Measurements from ENCODE around the gene LPP.

The LPP gene

GRCh38 chr3:188575501-188575900 is 421.5 kb downstream of the LPP start:
- no peak for ATAC-seq (ENCODE audit: low read depth)
- H3K36me3 ChIP-seq (ENCODE audit: low read depth), result no peaks in the 10 kb centered on the region
- no peak overlapping the region for H3K4me3 ChIP-seq (ENCODE audit: severe bottlenecking)
- no peak for DNase-seq (ENCODE audit: low spot score)
- no peak overlapping the region for H3K27ac ChIP-seq (ENCODE audit: poor library complexity, severe bottlenecking)
- H3K4me1 ChIP-seq (ENCODE audit: insufficient read depth, poor library complexity, severe bottlenecking), result peaks cover 4% of the 10 kb centered on the region
- no peaks in the 10 kb centered on the region for H3K27me3 ChIP-seq (ENCODE audit: insufficient read depth, poor library complexity, severe bottlenecking)
- no peaks in the 10 kb centered on the region for H3K9me3 ChIP-seq (ENCODE audit: severe bottlenecking)
- TF ChIP-seq CTCF (IDR thresholded peaks at IDR 0.05; ENCODE audit: poor library complexity, severe bottlenecking), result no peak

GRCh38 chr3:188577539-188577938 is 423.6 kb downstream of the LPP start:
- Histone ChIP-seq H3K27me3 (ENCODE audit: insufficient read depth, poor library complexity, severe bottlenecking) (no peaks in the 10 kb centered on the region), H3K27ac (ENCODE audit: poor library complexity, severe bottlenecking) (no peak overlapping the region), H3K36me3 (ENCODE audit: low read depth) (no peaks in the 10 kb centered on the region), H3K4me3 (ENCODE audit: severe bottlenecking) (no peak overlapping the region), H3K9me3 (ENCODE audit: severe bottlenecking) (no peaks in the 10 kb centered on the region), H3K4me1 (ENCODE audit: insufficient read depth, poor library complexity, severe bottlenecking) (peaks cover 4% of the 10 kb centered on the region)
- no peak for DNase-seq (ENCODE audit: low spot score)
- TF ChIP-seq CTCF (IDR thresholded peaks at IDR 0.05; ENCODE audit: poor library complexity, severe bottlenecking), result no peak
- no peak for ATAC-seq (ENCODE audit: low read depth)

GRCh38 chr3:188578576-188579363 is 424.8 kb downstream of the LPP start:
- no peak overlapping the region for H3K27ac ChIP-seq (ENCODE audit: poor library complexity, severe bottlenecking)
- no peak for TF ChIP-seq CTCF (IDR thresholded peaks at IDR 0.05; ENCODE audit: poor library complexity, severe bottlenecking)
- DNase-seq (ENCODE audit: low spot score) (no peak), ATAC-seq (ENCODE audit: low read depth) (no peak)
- no peaks in the 10 kb centered on the region for H3K36me3 ChIP-seq (ENCODE audit: low read depth)
- peaks cover 9% of the 10 kb centered on the region for H3K4me1 ChIP-seq (ENCODE audit: insufficient read depth, poor library complexity, severe bottlenecking)
- H3K9me3 ChIP-seq (ENCODE audit: severe bottlenecking), result no peaks in the 10 kb centered on the region
- no peaks in the 10 kb centered on the region for H3K27me3 ChIP-seq (ENCODE audit: insufficient read depth, poor library complexity, severe bottlenecking)
- H3K4me3 ChIP-seq (ENCODE audit: severe bottlenecking), result no peak overlapping the region

GRCh38 chr3:188580223-188580622 is 426.3 kb downstream of the LPP start:
- no peaks in the 10 kb centered on the region for H3K36me3 ChIP-seq (ENCODE audit: low read depth)
- peaks cover 23% of the 10 kb centered on the region for H3K4me1 ChIP-seq (ENCODE audit: insufficient read depth, poor library complexity, severe bottlenecking)
- no peak overlapping the region for H3K4me3 ChIP-seq (ENCODE audit: severe bottlenecking)
- H3K9me3 ChIP-seq (ENCODE audit: severe bottlenecking), result no peaks in the 10 kb centered on the region
- no peak overlapping the region for H3K27ac ChIP-seq (ENCODE audit: poor library complexity, severe bottlenecking)
- no peaks in the 10 kb centered on the region for H3K27me3 ChIP-seq (ENCODE audit: insufficient read depth, poor library complexity, severe bottlenecking)
- ATAC-seq (ENCODE audit: low read depth) (no peak), DNase-seq (ENCODE audit: low spot score) (no peak)
- no peak for TF ChIP-seq CTCF (IDR thresholded peaks at IDR 0.05; ENCODE audit: poor library complexity, severe bottlenecking)

- no peak for TF ChIP-seq CTCF (IDR thresholded peaks at IDR 0.05; ENCODE audit: poor library complexity, severe bottlenecking)
Observed at GRCh38 chr3:188580659-188581058, 426.7 kb downstream of the LPP start.

More at GRCh38 chr3:188580659-188581058, 426.7 kb downstream of the LPP start:
- Histone ChIP-seq H3K4me3 (ENCODE audit: severe bottlenecking) (no peak overlapping the region), H3K4me1 (ENCODE audit: insufficient read depth, poor library complexity, severe bottlenecking) (peaks cover 27% of the 10 kb centered on the region), H3K27me3 (ENCODE audit: insufficient read depth, poor library complexity, severe bottlenecking) (no peaks in the 10 kb centered on the region), H3K27ac (ENCODE audit: poor library complexity, severe bottlenecking) (no peak overlapping the region), H3K36me3 (ENCODE audit: low read depth) (no peaks in the 10 kb centered on the region), H3K9me3 (ENCODE audit: severe bottlenecking) (no peaks in the 10 kb centered on the region)
- ATAC-seq (ENCODE audit: low read depth) (no peak), DNase-seq (ENCODE audit: low spot score) (no peak)
